Measurements from ENCODE around the gene GALNS. TPM values are rescaled to one million over a fixed set of nuclear protein-coding genes. Genes with fewer than 3 reads are reported as not detected.

Gene GALNS
- polyA plus RNA-seq, 1 donor from 2014 or later, result 19.4 TPM

- Histone ChIP-seq H3K36me3 (ENCODE audit: insufficient read depth, low read length) (no peaks in the 10 kb centered on the region), H3K27ac (ENCODE audit: low read length) (no peak overlapping the region), H2AFZ (ENCODE audit: low read depth, low read length) (no peak overlapping the region), H3K4me3 (ENCODE audit: low read length) (no peak overlapping the region), H3K27me3 (ENCODE audit: insufficient read depth, low read depth, low read length) (no peaks in the 10 kb centered on the region), H4K20me1 (ENCODE audit: insufficient read depth) (no peaks in the 10 kb centered on the region), H3K4me2 (ENCODE audit: low read length) (no peak overlapping the region), H3K9me2 (ENCODE audit: insufficient read depth, low read length) (no peaks in the 10 kb centered on the region), H3K9ac (ENCODE audit: low read length) (no peak overlapping the region), H3F3A (ENCODE audit: insufficient read depth, low read length, poor library complexity, severe bottlenecking) (no peaks in the 10 kb centered on the region), H3K9me3 (ENCODE audit: low read length) (no peaks in the 10 kb centered on the region), H3K79me2 (replicated peaks; ENCODE audit: insufficient read depth, low read length) (peaks cover 7% of the 10 kb centered on the region)
- TF ChIP-seq SMC3 (conservative IDR thresholded peaks at IDR 0.05; ENCODE audit: poor library complexity) (no peak), POLR2AphosphoS5 (IDR thresholded peaks at IDR 0.05) (no peak)
Observed at GRCh38 chr16:88807142-88807625, 49.6 kb downstream of the GALNS start.

- no peak overlapping the region for H3K27ac ChIP-seq (ENCODE audit: low read length)
- TF ChIP-seq TAF1 (IDR thresholded peaks at IDR 0.05; ENCODE audit: low read depth), result no peak
- no peak for TF ChIP-seq MXI1 (conservative IDR thresholded peaks at IDR 0.05; ENCODE audit: poor library complexity, severe bottlenecking)
- no peak for TF ChIP-seq POLR2AphosphoS5 (IDR thresholded peaks at IDR 0.05)
- TF ChIP-seq EZH2 (IDR thresholded peaks at IDR 0.05; ENCODE audit: borderline replicate concordance, insufficient read depth, low read length, poor library complexity, severe bottlenecking), result no peak
- no peak for TF ChIP-seq SMC3 (conservative IDR thresholded peaks at IDR 0.05; ENCODE audit: poor library complexity)
- no peak for TF ChIP-seq CTCF (IDR thresholded peaks at IDR 0.05; ENCODE audit: poor library complexity, severe bottlenecking)
- TF ChIP-seq RAD21 (conservative IDR thresholded peaks at IDR 0.05), result no peak
- no peak for TF ChIP-seq REST (IDR thresholded peaks at IDR 0.05; ENCODE audit: borderline replicate concordance)
- no peak for TF ChIP-seq EP300 (conservative IDR thresholded peaks at IDR 0.05; ENCODE audit: poor library complexity, severe bottlenecking)
- H3K9me2 ChIP-seq (ENCODE audit: insufficient read depth, low read length), result no peaks in the 10 kb centered on the region
- H3K4me2 ChIP-seq (ENCODE audit: low read length), result no peak overlapping the region
- no peaks in the 10 kb centered on the region for H3F3A ChIP-seq (ENCODE audit: insufficient read depth, low read length, poor library complexity, severe bottlenecking)
- H3K9ac ChIP-seq (ENCODE audit: low read length), result no peak overlapping the region
- no peak overlapping the region for H2AFZ ChIP-seq (ENCODE audit: low read depth, low read length)
- no peaks in the 10 kb centered on the region for H3K27me3 ChIP-seq (ENCODE audit: insufficient read depth, low read depth, low read length)
- no peaks in the 10 kb centered on the region for H3K9me3 ChIP-seq (ENCODE audit: low read length)
- peaks cover 7% of the 10 kb centered on the region for H3K79me2 ChIP-seq (replicated peaks; ENCODE audit: insufficient read depth, low read length)
- no peak overlapping the region for H3K4me3 ChIP-seq (ENCODE audit: low read length)
- no peaks in the 10 kb centered on the region for H3K36me3 ChIP-seq (ENCODE audit: insufficient read depth, low read length)
- H4K20me1 ChIP-seq (ENCODE audit: insufficient read depth), result no peaks in the 10 kb centered on the region
Observed at GRCh38 chr16:88806491-88807111, 50.1 kb downstream of the GALNS start.
